Pancreas (tissue), 10 donors: Measurements from ENCODE around the gene FCRL6. TPM values are rescaled to one million over a fixed set of nuclear protein-coding genes. Genes with fewer than 3 reads are reported as not detected.

Experiments used
- ATAC-seq, 4 donors: fragments of 200-7000 bp; cut with Tn5 transposase; one replicate each; pipeline versions ENCODE4 v1.8.0 to v1.9.1; 2020; ENCODE audit warnings: mild to moderate bottlenecking in 4 of 4, moderate library complexity in 4 of 4
- DNase-seq, 6 donors: peaks; one replicate each; pipeline ENCODE4 v3.0.0-alpha.2; 2020
- FAIRE-seq: peaks from 2 replicates; lab custom pipeline; 2012; peaks lifted over from hg19 to GRCh38; lab: Jason Lieb, UNC
- H3K27ac ChIP-seq, 4 donors: fragments of 200-600 bp; sonication (generic); 1 replicate in 3 of 4; 2 replicates in 1 of 4; pipeline versions ENCODE4 v1.5.0 to v1.8.0; 2020
- H3K27me3 ChIP-seq, 4 donors: fragments of 200-600 bp; one replicate each; pipeline ENCODE4 v1.8.0; 2021
- H3K36me3 ChIP-seq, 3 donors: fragments of 200-600 bp; sonication (generic) in 1 of 3; one replicate each; pipeline versions ENCODE4 v1.5.0 to v1.8.0; 2020 to 2021
- H3K4me1 ChIP-seq, 3 donors: fragments of 200-600 bp; one replicate each; pipeline ENCODE4 v1.8.0; 2021
- H3K4me3 ChIP-seq, 4 donors: fragments of 200-600 bp; sonication (generic) in 2 of 4; one replicate each; pipeline versions ENCODE4 v1.5.0 to v1.8.0; 2020 to 2021
- H3K9me3 ChIP-seq, 4 donors: fragments of 200-600 bp; one replicate each; pipeline ENCODE4 v1.8.0; 2021
- CTCF ChIP-seq, 4 donors: fragments of 200-600 bp; sonication (generic) in 3 of 4; IDR thresholded peaks; one replicate each; pipeline versions ENCODE4 v1.5.0 to v1.8.0; 2021; ENCODE audit warnings: antibody characterized with exemption in 4 of 4
- WGBS, 2 donors: extraction: QIAGEN DNeasy Blood & Tissue Kit; methylation state at CpG; one replicate each; pipeline ENCODE4 v1.1.7; 2013; 5-methylcytosine and 5-hydroxymethylcytosine counted together
- intact Hi-C, 3 donors: fragments of 100-400 bp; cut with DNase I; formaldehyde crosslinking; loops; one replicate each; pipeline versions ENCODE4 v1.11.1 to v1.14.2; 2022
- polyA plus RNA-seq, 2 donors: library from polyadenylated mRNA; stranded (reverse); fragments of 200-250 nt; gene quantifications; one replicate each; pipeline ENCODE4 v1.2.3, GENCODE V29; 2013
- total RNA-seq, 6 donors: library from RNA; stranded (reverse); fragmentation: NEBNext Ultra II Directional in 4 of 6; extraction: Animal tissue kit (Norgen Biotek cat#: 25700) in 4 of 6; gene quantifications; one replicate each; pipeline versions ENCODE4 v1.2.1 to v1.2.4, GENCODE V29; 2021 to 2023
- donor health status: healthy with polysubstance abuse.
- donor health status: DM: no; HTN: no; CAD: no; lungs with moderate emphysema.
- donor health status: DM: no; HTN: no; CAD: no.
- donor health status: control.
- donor health status: control.
- donor health status: Bipolar disorder and iron deficiency.
- donor health status: DM: yes; HTN: yes; CAD: no.
- donor health status: DM: no; HTN: no; CAD: no.
- donor health status: DM: no; HTN: no; CAD: no.
- donor health status: DM: yes; HTN: yes; CAD: no.

FCRL6 gene
- total and polyA plus RNA-seq, 8 donors = 0.19 to 0.67 (median 0.31) TPM; not detected in 3

GRCh38 chr1:159778266-159778665 lies 23.9 kb upstream of the FCRL6 start:
- WGBS, 2 donors = 75 to 81% methylated on average over 4 of the region's 4 CpGs
- H3K4me3 ChIP-seq = no peak overlapping the region

GRCh38 chr1:159779403-159779851 lies 22.7 kb upstream of the FCRL6 start:
- peak in 1 of 6 donors; percentile 39 for DNase-seq

More at GRCh38 chr1:159778266-159778665, 23.9 kb upstream of the FCRL6 start:
- FAIRE-seq (no peak), DNase-seq (no peak), ATAC-seq (no peak)
- H3K36me3 ChIP-seq = no peaks in the 10 kb centered on the region
- no peak for TF ChIP-seq CTCF (IDR thresholded peaks at IDR 0.05)
- intact Hi-C loops = no loop called here
- no peaks in the 10 kb centered on the region for H3K27me3 ChIP-seq
- no peaks in the 10 kb centered on the region for H3K9me3 ChIP-seq
- no peak overlapping the region for H3K27ac ChIP-seq
- peaks cover 0 to 10% (median 0%) of the 10 kb centered on the region in 3 donors for H3K4me1 ChIP-seq

GRCh38 chr1:159780583-159781582 lies 21.3 kb upstream of the FCRL6 start, which contains the start of gene DUSP23:
Gene DUSP23, plus strand, starts transcription at chr1:159780962. Its CDS starts 139 bp downstream, at chr1:159781101.
- ATAC-seq = peak; percentile 95 to 98 (median 98)
- peaks cover 0 to 10% (median 0%) of the 10 kb centered on the region in 3 donors for H3K4me1 ChIP-seq
- peak; percentile 86 to 93 (median 88) for TF ChIP-seq CTCF (IDR thresholded peaks at IDR 0.05)
- 1% methylated on average over 75 to 88 of the region's 88 CpGs for WGBS, 2 donors
- H3K36me3 ChIP-seq = no peaks in the 10 kb centered on the region
- no peaks in the 10 kb centered on the region for H3K9me3 ChIP-seq
- H3K4me3 ChIP-seq = peak within 1 kb of the TSS; percentile 58 to 93 (median 82)
- peak within 1 kb of the TSS; percentile 62 to 81 (median 78) for H3K27ac ChIP-seq
- intact Hi-C loops = no loop called here
- peak; percentile 98 for FAIRE-seq
- no peaks in the 10 kb centered on the region for H3K27me3 ChIP-seq
- peak; percentile 96 to 99 (median 98) for DNase-seq

More at GRCh38 chr1:159779403-159779851, 22.7 kb upstream of the FCRL6 start:
- Histone ChIP-seq H3K27ac (peak overlapping the region in 2 of 4 donors; percentile 38 to 52), H3K9me3 (no peaks in the 10 kb centered on the region), H3K36me3 (no peaks in the 10 kb centered on the region), H3K4me1 (peaks cover 0 to 10% (median 0%) of the 10 kb centered on the region in 3 donors), H3K27me3 (no peaks in the 10 kb centered on the region), H3K4me3 (no peak overlapping the region)
- intact Hi-C loops = no loop called here
- no peak for TF ChIP-seq CTCF (IDR thresholded peaks at IDR 0.05)
- FAIRE-seq (no peak), ATAC-seq (peak in 1 of 4 donors; percentile 5)
- WGBS, 2 donors = 77% methylated on average over 2 of the region's 2 CpGs

- peaks cover 0 to 10% (median 0%) of the 10 kb centered on the region in 3 donors for H3K4me1 ChIP-seq
- H3K27ac ChIP-seq = no peak overlapping the region
- ATAC-seq (no peak), FAIRE-seq (no peak), DNase-seq (peak in 3 of 6 donors; percentile 19 to 64 (median 23))
- no peaks in the 10 kb centered on the region for H3K9me3 ChIP-seq
- no peaks in the 10 kb centered on the region for H3K27me3 ChIP-seq
- intact Hi-C loops = no loop called here
- TF ChIP-seq CTCF (IDR thresholded peaks at IDR 0.05) = no peak
- no peaks in the 10 kb centered on the region for H3K36me3 ChIP-seq
- WGBS, 2 donors = 95 to 97% methylated on average over 12 of the region's 12 CpGs
- H3K4me3 ChIP-seq = peak overlapping the region in 2 of 4 donors; percentile 58 to 79
These were observed 20.2 kb upstream of the FCRL6 start for GRCh38 chr1:159781992-159782391.
